Endothelial cell of hepatic sinusoid (primary cell): ENCODE results near the gene SRPK2.
"Not testable (repeated sequence)": the region's sequence is repeated elsewhere in the genome, so short reads cannot be mapped to it uniquely, and the experiment has no call there.

Source experiments
- in situ Hi-C: cut with HindIII; loops from 2 replicates; pipeline ENCODE4 v1.10.0; 2017; ENCODE audit warnings: low sequenced_read_pairs

Gene SRPK2

GRCh38 chr7:105388356-105389087 lies at the start of gene SRPK2:
Gene SRPK2 (minus strand): TSS chr7:105388921.
- in situ Hi-C loops = no loop called here

DNA sequence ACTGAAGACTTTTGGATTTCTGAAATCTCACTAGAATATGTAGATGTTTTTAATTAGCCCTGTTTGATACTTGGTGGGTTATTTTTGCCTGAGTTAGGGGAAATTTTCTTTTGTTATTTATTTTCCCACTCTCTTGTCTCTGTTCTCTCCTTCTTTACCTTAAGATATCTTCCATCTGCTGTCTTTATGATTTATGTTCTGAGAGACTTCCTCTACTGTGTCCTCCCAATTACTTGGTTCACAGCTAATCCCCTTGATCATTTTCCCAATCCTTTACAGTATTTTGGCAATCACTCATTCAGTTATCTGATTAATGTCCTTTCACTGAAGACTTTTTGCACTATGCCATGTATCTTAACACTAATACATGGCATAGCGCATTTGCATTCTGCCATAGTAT lies 49.5 kb upstream of the SRPK2 start:
- in situ Hi-C loops = no loop called here

DNA sequence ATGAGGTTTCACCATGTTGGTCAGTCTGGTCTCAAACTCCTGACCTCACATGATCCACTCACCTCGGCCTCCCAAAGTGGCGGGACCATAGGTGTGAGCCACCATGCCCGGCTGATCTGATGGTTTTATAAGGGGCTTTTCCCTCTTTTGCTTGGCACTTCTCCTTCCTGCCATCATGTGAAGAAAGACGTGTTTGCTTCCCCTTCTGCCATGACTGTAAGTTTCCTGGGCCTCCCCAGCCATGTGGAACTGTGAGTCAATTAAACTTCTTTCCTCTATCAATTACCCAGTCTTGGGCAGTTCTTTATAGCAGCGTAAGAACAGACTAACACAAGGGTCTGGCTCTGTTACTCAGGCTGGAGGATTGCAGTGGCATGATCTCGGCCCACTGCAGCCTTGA lies 48.6 kb upstream of the SRPK2 start:
- in situ Hi-C loops = not testable (repeated sequence)

DNA sequence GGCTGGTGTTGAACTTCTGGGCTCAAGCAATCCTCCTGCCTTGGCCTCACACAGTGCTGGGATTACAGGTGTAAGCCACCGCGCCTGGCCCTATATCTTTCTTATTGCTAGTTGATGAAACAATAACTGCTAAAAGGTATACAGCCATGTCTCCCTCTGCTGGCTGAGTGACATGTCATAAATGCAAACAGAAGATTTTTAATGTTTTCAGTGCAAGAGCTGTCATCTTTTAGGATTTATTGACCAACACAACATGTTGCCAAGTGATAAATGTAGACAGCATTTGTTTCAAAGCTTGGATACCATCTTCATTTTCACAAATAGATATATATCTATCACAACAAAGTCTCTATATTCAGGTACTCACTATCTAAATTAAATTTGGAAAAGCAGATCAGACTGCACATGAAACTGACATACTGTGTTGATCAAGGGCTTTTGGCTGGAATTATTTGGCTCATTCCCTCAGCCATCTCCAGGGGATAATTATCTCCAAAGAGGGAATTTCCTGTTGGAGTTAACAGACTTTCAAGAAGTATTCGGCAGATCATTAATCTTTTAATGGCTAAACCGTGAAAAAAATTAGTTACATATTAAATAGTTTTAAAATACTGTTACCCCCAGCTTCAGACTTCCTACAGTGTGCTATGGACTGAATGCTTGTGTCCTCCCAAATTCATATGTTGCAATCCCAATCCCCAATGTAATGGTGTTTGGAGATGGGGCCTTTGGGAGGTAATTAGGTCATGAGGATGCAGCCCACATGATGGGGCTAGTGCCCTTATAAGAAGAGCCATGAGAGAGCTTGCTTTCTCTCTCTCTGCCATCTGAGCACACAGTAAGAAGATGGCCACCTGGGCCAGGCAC lies 41.3 kb upstream of the SRPK2 start:
- in situ Hi-C loops = no loop called here

- in situ Hi-C loops = no loop called here
Observed at GRCh38 chr7:105426606-105427146, 38.0 kb upstream of the SRPK2 start.

- in situ Hi-C loops = no loop called here
Observed at GRCh38 chr7:105423987-105424386, 35.3 kb upstream of the SRPK2 start.

- in situ Hi-C loops = no loop called here
Observed at GRCh38 chr7:105413887-105414437, 25.2 kb upstream of the SRPK2 start.

DNA sequence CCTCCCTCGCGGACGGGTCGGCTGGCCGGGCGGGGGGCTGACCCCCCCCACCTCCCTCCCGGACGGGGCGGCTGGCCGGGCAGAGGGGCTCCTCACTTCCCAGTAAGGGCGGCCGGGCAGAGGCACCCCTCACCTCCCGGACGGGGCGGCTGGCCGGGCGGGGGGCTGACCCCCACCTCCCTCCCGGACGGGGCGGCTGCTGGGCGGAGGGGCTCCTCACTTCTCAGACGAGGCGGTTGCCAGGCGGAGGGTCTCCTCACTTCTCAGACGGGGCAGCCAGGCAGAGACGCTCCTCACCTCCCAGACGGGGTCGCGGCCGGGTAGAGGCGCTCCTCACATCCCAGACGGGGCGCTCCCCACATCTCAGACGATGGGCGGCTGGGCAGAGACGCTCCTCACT lies 22.1 kb upstream of the SRPK2 start:
- in situ Hi-C loops = not testable (repeated sequence)

DNA sequence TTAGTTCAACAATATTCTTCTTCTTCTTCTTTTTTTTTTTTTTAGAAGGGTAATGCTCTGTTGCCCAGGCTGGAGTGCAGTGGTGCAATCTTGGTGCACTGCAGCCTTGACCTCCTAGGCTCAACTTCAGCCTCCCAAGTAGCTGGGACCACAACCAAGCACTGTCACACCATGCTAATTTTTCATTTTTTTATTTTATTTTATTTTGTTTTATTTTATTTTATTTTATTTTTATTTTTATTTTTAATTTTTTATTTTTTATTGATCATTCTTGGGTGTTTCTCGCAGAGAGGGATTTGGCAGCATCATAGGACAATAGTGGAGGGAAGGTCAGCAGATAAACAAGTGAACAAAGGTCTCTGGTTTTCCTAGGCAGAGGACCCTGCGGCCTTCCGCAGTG lies 21.1 kb upstream of the SRPK2 start:
- in situ Hi-C loops = not testable (repeated sequence)

DNA sequence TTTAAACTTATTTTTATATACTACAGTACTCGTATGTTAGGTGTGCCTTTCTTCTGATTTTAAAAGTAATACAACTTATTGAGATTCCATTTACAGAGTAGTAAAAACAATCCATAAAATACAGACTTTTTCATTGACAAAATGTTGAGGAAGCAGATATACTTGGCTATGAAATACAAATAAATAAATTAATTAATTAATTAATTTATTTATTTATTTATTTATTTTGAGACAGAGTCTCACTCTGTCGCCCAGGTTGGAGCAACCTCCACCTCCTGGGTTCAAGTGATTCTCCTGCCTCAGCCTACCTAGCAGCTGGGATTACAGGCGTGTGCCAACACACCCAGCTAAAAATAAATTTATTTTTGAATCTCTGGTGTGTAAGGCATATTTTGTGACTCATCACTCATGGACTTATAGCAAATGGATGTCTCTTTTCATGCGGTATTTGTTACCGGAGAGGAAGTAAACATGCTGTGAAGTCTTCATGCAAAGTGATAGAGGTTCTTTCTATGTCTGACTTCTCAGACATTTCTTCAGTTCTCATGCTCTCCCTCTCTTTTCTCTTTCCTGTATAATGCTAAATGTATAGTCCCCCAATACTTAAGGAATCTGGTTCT lies 20.2 kb upstream of the SRPK2 start:
- in situ Hi-C loops = no loop called here

DNA sequence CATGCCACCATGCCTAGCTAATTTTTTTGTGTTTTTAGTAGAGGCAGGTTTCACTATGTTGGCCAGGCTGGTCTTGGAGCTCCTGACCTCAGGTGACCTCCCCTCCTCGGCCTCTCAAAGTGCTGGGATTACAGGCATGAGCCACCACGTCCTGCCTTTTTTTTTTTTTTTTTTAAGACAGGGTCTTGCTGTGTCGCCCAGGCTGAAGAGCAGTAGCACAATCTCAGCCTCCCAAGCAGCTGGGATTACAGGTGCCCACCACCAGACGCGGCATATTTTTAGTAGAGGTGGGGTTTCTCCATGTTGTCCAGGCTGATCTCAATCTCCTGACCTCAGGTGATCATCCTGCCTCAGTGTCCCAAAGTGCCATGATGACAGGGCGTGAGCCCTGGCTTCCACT lies 14.4 kb upstream of the SRPK2 start:
- in situ Hi-C loops = no loop called here

GRCh38 chr7:105402221-105403095 lies 13.7 kb upstream of the SRPK2 start:
- in situ Hi-C loops = no loop called here

DNA sequence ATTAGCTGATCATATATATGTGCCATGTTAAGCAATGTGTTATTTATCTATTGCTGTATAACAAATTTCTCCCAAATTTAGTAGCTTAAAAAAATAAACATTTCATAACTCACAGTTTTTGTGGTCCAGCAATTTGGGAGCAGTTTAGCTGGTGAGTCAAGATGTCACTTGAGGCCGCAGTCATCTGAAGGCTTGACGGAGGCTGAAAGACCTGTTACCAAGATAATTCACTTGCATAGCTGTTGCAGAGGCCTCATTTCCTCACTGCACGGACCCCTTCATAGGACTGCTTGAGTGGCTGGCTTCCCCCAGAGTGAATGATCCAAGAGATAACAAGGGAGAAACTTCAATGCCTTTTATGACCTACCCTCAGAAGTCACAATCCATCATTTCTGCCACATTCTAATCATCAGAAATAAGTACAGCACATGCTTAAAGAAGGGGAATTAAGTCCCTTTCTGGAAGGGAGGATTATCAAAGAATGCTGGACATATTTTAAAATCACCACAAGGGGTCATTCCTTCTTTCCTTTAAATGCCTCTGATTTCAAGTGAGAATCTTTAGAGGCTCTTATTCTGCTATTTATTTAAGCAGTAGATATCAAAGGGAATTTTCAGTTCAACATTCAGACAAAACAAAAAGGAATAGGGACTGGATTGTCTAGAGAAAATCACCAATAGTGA lies 10.5 kb upstream of the SRPK2 start:
- in situ Hi-C loops = no loop called here

- in situ Hi-C loops = no loop called here
Observed at GRCh38 chr7:105396566-105396965, 7.8 kb upstream of the SRPK2 start.

GRCh38 chr7:105391429-105391828 lies 2.7 kb upstream of the SRPK2 start:
- in situ Hi-C loops = no loop called here

DNA sequence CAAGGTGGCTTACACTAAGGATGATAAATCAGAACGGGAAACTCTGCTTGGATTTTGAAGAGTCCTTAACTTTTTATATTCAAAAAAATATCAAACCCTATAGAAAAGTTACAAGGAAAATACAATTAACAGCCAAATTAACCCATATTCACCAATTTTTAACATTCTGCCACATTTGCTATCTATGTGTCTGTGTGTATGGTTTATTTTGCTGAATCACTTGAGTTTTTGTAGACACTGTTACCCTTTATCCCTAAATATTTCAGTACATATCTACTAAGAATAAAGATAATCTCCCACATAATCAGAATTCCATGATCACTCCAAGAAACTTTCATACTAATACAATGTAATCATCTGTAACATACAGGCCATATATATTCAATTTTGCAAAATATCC lies 1.2 kb upstream of the SRPK2 start:
- in situ Hi-C loops = no loop called here

GRCh38 chr7:105389088-105389650 lies 448 bp upstream of the SRPK2 start:
- in situ Hi-C loops = no loop called here

DNA sequence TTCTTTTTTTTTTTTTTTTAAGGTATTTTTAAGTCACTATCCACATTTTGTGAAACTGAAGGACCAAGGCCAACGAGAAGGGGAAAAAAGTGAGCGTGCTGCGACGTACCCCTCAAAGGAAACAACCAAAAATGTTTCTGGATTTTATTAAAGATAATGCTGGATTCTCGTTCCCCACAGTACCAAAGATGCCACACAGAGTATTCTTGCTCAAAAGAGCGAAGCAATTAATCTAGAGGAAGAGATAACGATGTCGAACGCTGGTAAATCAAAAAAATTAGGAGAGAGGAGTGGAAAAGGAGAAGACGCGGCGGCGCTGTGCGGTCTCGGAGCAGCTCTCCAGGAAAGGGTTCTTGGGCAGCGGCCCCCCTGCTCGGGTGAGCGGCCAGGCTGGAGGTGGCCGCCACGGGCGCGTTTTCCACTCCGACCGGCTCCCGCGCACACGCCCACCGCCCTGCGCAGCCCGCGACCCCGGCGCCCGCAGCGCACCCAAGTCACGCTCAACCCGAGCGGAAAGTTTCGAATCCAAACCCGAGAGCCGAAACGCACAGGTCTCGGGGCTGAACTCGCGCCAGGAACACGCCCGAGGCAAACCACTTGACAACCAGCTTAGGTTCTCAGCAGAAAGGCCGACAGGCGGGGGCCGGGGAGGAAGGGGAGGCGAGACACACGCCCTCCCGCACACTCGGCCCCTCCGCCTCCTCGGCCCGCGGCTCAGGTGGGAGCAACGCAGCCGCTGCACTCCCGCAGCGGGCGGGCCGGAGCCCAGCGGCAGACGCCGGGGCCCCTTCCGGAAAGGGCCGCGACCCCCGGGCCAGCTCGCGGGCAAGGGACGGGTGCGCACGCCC lies 989 bp downstream of the SRPK2 start:
- in situ Hi-C loops = no loop called here
